GM12878 (cell line): ENCODE data around the gene CSN1S1. TPM values are rescaled to one million over a fixed set of nuclear protein-coding genes. Genes with fewer than 3 reads are reported as not detected.

ENCODE experiments used
- ATAC-seq: fragments of 200-7000 bp; cut with Tn5 transposase; 3 replicates; pipeline ENCODE4 v1.9.1; 2020; ENCODE audit warnings: mild to moderate bottlenecking, moderate library complexity
- BruUV-seq: library from RNA; stranded (reverse); fragments of 400-500 nt; replicated peaks from 2 replicates; lab custom pipeline; 2021; lab: Mats Ljungman, UMichigan
- CTCF ChIA-PET: fragments of 300-600 bp; sonication (Branson Sonifier 250); formaldehyde crosslinking; extraction: SDS; loops from one replicate; lab custom pipeline; 2021; ENCODE audit warnings: inconsistent platforms; lab: Yijun Ruan, JAX
- POLR2A ChIA-PET: fragments of 350-600 bp; formaldehyde crosslinking; extraction: SDS; loops from one replicate; lab custom pipeline; 2021; ENCODE audit warnings: inconsistent platforms; lab: Charles Lee
- RAD21 ChIA-PET: fragments of 300-600 bp; sonication (Branson Sonifier 250); formaldehyde crosslinking; loops from one replicate; lab custom pipeline; 2023; ENCODE audit warnings: antibody characterized with exemption; ENCODE audit not compliant: unreplicated experiment; lab: Charles Lee
- SMC1A ChIA-PET: fragments of 300-600 bp; sonication (Branson Sonifier 250); formaldehyde crosslinking; loops from one replicate; lab custom pipeline; 2023; ENCODE audit not compliant: unreplicated experiment, uncharacterized antibody; lab: Charles Lee
- DNase-seq: peaks from one replicate; pipeline ENCODE4 v3.0.0-alpha.2; 2011; ENCODE audit warnings: low read depth, low spot score
- FAIRE-seq: peaks from 3 replicates; lab custom pipeline; 2011; peaks lifted over from hg19 to GRCh38; lab: Jason Lieb, UNC
- H2AFZ ChIP-seq: 2 replicates; pipeline ENCODE4 v1.6.0; 2011; ENCODE audit warnings: low read depth, low read length, control low read depth; ENCODE audit not compliant: control insufficient read depth
- H3K27ac ChIP-seq: 2 replicates; pipeline ENCODE4 v1.5.1; 2011; ENCODE audit warnings: control low read depth; ENCODE audit not compliant: control insufficient read depth, insufficient read depth
- H3K27me3 ChIP-seq, 2 experiments: replicated peaks in 1 of 2; 2 replicates each; pipeline versions ENCODE4 v1.6.0 to v1.6.1; 2011; ENCODE audit warnings: low read length in 1 of 2; ENCODE audit not compliant: control insufficient read depth in 2 of 2, insufficient read depth in 2 of 2
- H3K36me3 ChIP-seq, 2 experiments: 2 replicates each; pipeline ENCODE4 v1.5.1; 2011; ENCODE audit warnings: low read length in 1 of 2; ENCODE audit not compliant: control insufficient read depth in 2 of 2, insufficient read depth in 2 of 2
- H3K4me1 ChIP-seq: 2 replicates; pipeline ENCODE4 v1.6.1; 2011; ENCODE audit warnings: mild to moderate bottlenecking, low read length, moderate library complexity, mixed read lengths; ENCODE audit not compliant: control insufficient read depth, insufficient read depth
- H3K4me2 ChIP-seq: 2 replicates; pipeline ENCODE4 v1.6.0; 2011; ENCODE audit warnings: control low read depth; ENCODE audit not compliant: control insufficient read depth, insufficient read depth
- H3K4me3 ChIP-seq: fragments of 200-600 bp; sonication (generic); 2 replicates; pipeline ENCODE4 v1.5.1; 2016
- H3K79me2 ChIP-seq: 2 replicates; pipeline ENCODE4 v1.6.0; 2011; ENCODE audit warnings: low read length; ENCODE audit not compliant: control insufficient read depth, insufficient read depth
- H3K9ac ChIP-seq: 2 replicates; pipeline ENCODE4 v1.8.0; 2011; ENCODE audit warnings: low read length, control low read depth, mixed read lengths; ENCODE audit not compliant: control insufficient read depth, insufficient read depth
- H3K9me3 ChIP-seq: replicated peaks from 3 replicates; pipeline ENCODE4 v1.5.1; 2011; ENCODE audit warnings: mild to moderate bottlenecking, low read length; ENCODE audit not compliant: control insufficient read depth, insufficient read depth
- H4K20me1 ChIP-seq: 2 replicates; pipeline ENCODE4 v1.6.0; 2011; ENCODE audit not compliant: control insufficient read depth, insufficient read depth
- CREB1 ChIP-seq: IDR thresholded peaks from 2 replicates; pipeline ENCODE4 v1.6.1; 2012; ENCODE audit warnings: low read depth, mild to moderate bottlenecking, inconsistent platforms
- FOS ChIP-seq: IDR thresholded peaks from 3 replicates; pipeline ENCODE4 v1.6.1; 2011; ENCODE audit warnings: borderline replicate concordance; ENCODE audit not compliant: insufficient read length; ENCODE audit errors: extremely low read depth
- HCFC1 ChIP-seq: fragments of 150-350 bp; IDR thresholded peaks from 2 replicates; pipeline ENCODE4 v1.6.1; 2014; ENCODE audit warnings: low read length
- NFYA ChIP-seq: IDR thresholded peaks from 2 replicates; pipeline ENCODE4 v1.6.1; 2011; ENCODE audit warnings: low read depth, mild to moderate bottlenecking, low read length, improper control_type of control experiment, borderline replicate concordance
- PAX5 ChIP-seq: IDR thresholded peaks from 2 replicates; pipeline ENCODE4 v1.6.1; 2011; ENCODE audit warnings: low read depth, low read length, borderline replicate concordance
- POU2F2 ChIP-seq: IDR thresholded peaks from 3 replicates; pipeline ENCODE4 v1.6.1; 2011; ENCODE audit warnings: low read depth, mild to moderate bottlenecking, low read length, borderline replicate concordance
- SMC3 ChIP-seq: IDR thresholded peaks from 2 replicates; pipeline ENCODE4 v1.6.1; 2011; ENCODE audit warnings: low read length, improper control_type of control experiment, borderline replicate concordance
- TAF1 ChIP-seq: IDR thresholded peaks from 2 replicates; pipeline ENCODE4 v1.6.1; 2011; ENCODE audit warnings: mild to moderate bottlenecking, low read depth, low read length, borderline replicate concordance
- ZNF592 ChIP-seq: fragments of 450-650 bp; IDR thresholded peaks from 2 replicates; pipeline ENCODE4 v1.6.1; 2017; ENCODE audit warnings: mild to moderate bottlenecking, moderate library complexity
- ZZZ3 ChIP-seq: IDR thresholded peaks from 2 replicates; pipeline ENCODE4 v1.6.1; 2011; ENCODE audit warnings: low read depth; ENCODE audit not compliant: control insufficient read depth, insufficient read length
- WGBS: methylation state at CpG from one replicate; pipeline ENCODE4 v1.1.6; 2016; ENCODE audit warnings: low lambda C conversion rate; ENCODE audit not compliant: insufficient replicate concordance, insufficient coverage; ENCODE audit errors: missing lambda C conversion rate; 5-methylcytosine and 5-hydroxymethylcytosine counted together
- in situ Hi-C: fragments of 300-500 bp; cut with MboI; formaldehyde crosslinking; loops from 9 replicates; pipeline ENCODE4 v1.14.3; 2018; ENCODE audit warnings: mixed read lengths
- intact Hi-C: fragments of 100-400 bp; cut with micrococcal nuclease; formaldehyde crosslinking; loops from one replicate; pipeline ENCODE4 v1.14.2; 2022; ENCODE audit not compliant: unreplicated experiment
- polyA plus RNA-seq, 11 experiments: library from polyadenylated mRNA; depleted of rRNA in 4 of 11; unstranded in 6 of 11; stranded (reverse) in 5 of 11; fragments of >200 nt; fragmentation: Nextera tagmentation in 4 of 11; fragmentation: Illumina TruSeq in 1 of 11; extraction: Ambion mirVana in 4 of 11; extraction: Trizol in 1 of 11; gene quantifications; 1 replicate in 1 of 11; 2 replicates in 10 of 11; pipeline versions ENCODE4 v1.2.1 to v1.2.3, GENCODE V29; 2011 to 2016; ENCODE audit warnings: inconsistent platforms in 2 of 11, missing spikeins in 2 of 11, low read depth in 1 of 11
- total RNA-seq, 4 experiments: library from RNA; depleted of rRNA in 3 of 4; stranded (reverse); fragments of >200 nt in 3 of 4; fragmentation: Illumina TruSeq in 1 of 4; extraction: Trizol in 1 of 4; gene quantifications; 2 replicates each; pipeline versions ENCODE4 v1.2.1 to v1.2.3, GENCODE V29; 2013 to 2021
- TF ChIP-seq, protein P1 (sequence below): IDR thresholded peaks from 2 replicates; pipeline ENCODE4 v1.6.1; 2011; ENCODE audit warnings: mild to moderate bottlenecking, low read depth, low read length, moderate library complexity; ENCODE audit not compliant: insufficient replicate concordance

Gene CSN1S1
- total and polyA plus RNA-seq, 10 of the 15 experiments (the other 5 are each of a cell fraction or from before 2014, with no cell fraction given) = not detected

GRCh38 chr4:69974631-69975030 is 43.8 kb downstream of the CSN1S1 start:
- no TSS peak for BruUV-seq
- H3K4me3 ChIP-seq = no peak overlapping the region
- ATAC-seq = no peak
- H3K4me2 ChIP-seq = no peak overlapping the region
- H3K9ac ChIP-seq = no peak overlapping the region
- no peaks in the 10 kb centered on the region for H4K20me1 ChIP-seq
- RAD21 ChIA-PET = no interaction called here
- POLR2A ChIA-PET = no interaction called here
- in situ Hi-C loops = no loop called here
- no peak overlapping the region for H3K27ac ChIP-seq
- no peaks in the 10 kb centered on the region for H3K79me2 ChIP-seq
- CTCF ChIA-PET = no interaction called here
- H3K4me1 ChIP-seq = no peaks in the 10 kb centered on the region
- intact Hi-C loops = no loop called here
- WGBS = 25% methylated on average over 1 of the region's 1 CpG
- no peaks in the 10 kb centered on the region for H3K36me3 ChIP-seq
- DNase-seq = no peak
- no peaks in the 10 kb centered on the region for H3K27me3 ChIP-seq
- no peak for FAIRE-seq
- H3K9me3 ChIP-seq = no peaks in the 10 kb centered on the region
- SMC1A ChIA-PET = interaction anchor here (0.7 kb wide), 1 partner anchor 9 kb away, joined by 3 read pairs; the partner anchor contains the start of gene CSN2
- TF ChIP-seq, protein P1, sequence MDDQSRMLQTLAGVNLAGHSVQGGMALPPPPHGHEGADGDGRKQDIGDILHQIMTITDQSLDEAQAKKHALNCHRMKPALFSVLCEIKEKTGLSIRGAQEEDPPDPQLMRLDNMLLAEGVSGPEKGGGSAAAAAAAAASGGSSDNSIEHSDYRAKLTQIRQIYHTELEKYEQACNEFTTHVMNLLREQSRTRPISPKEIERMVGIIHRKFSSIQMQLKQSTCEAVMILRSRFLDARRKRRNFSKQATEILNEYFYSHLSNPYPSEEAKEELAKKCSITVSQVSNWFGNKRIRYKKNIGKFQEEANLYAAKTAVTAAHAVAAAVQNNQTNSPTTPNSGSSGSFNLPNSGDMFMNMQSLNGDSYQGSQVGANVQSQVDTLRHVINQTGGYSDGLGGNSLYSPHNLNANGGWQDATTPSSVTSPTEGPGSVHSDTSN = no peak
- TF ChIP-seq PAX5 (no peak), CREB1 (no peak), POU2F2 (no peak)
- no peak overlapping the region for H2AFZ ChIP-seq

GRCh38 chr4:69977582-69977981 is 46.7 kb downstream of the CSN1S1 start:
- Histone ChIP-seq H4K20me1 (no peaks in the 10 kb centered on the region), H3K79me2 (no peaks in the 10 kb centered on the region), H3K4me1 (no peaks in the 10 kb centered on the region), H3K4me2 (no peak overlapping the region), H2AFZ (no peak overlapping the region), H3K27ac (no peak overlapping the region), H3K27me3 (no peaks in the 10 kb centered on the region), H3K36me3 (no peaks in the 10 kb centered on the region), H3K9ac (no peak overlapping the region), H3K4me3 (no peak overlapping the region), H3K9me3 (no peaks in the 10 kb centered on the region)
- intact Hi-C loops (no loop called here), in situ Hi-C loops (no loop called here)
- DNase-seq (no peak), ATAC-seq (no peak), FAIRE-seq (no peak)
- CTCF ChIA-PET = no interaction called here
- RAD21 ChIA-PET = interaction anchor here (0.5 kb wide), 1 partner anchor 107 kb away, joined by 3 read pairs; no protein-coding TSS in a partner anchor
- BruUV-seq = no TSS peak
- POLR2A ChIA-PET = no interaction called here
- TF ChIP-seq NFYA = no peak
- TF ChIP-seq ZZZ3 = no peak
- TF ChIP-seq HCFC1 = no peak
- TF ChIP-seq ZNF592 = no peak
- TF ChIP-seq SMC3 = no peak
- no peak for TF ChIP-seq TAF1
- no peak for TF ChIP-seq FOS
- SMC1A ChIA-PET = no interaction called here
